Panc1 (cell line): ENCODE results near the gene GREB1. TPM values are rescaled to one million over a fixed set of nuclear protein-coding genes. Genes with fewer than 3 reads are reported as not detected.

Experiments used
- ATAC-seq: fragments of 200-7000 bp; cut with Tn5 transposase; 2 replicates; pipeline ENCODE4 v1.9.1; 2020; ENCODE audit warnings: mild to moderate bottlenecking, moderate library complexity
- BruUV-seq: library from RNA; stranded (reverse); fragments of 400-500 nt; replicated peaks from 2 replicates; lab custom pipeline; 2021; lab: Mats Ljungman, UMichigan
- CTCF ChIA-PET: fragments of 300-600 bp; sonication (Branson Sonifier 250); formaldehyde crosslinking; loops from one replicate; lab custom pipeline; 2022; ENCODE audit warnings: antibody characterized with exemption; lab: Charles Lee
- POLR2A ChIA-PET: fragments of 300-600 bp; sonication (Branson Sonifier 250); formaldehyde crosslinking; loops from one replicate; lab custom pipeline; 2022; ENCODE audit warnings: antibody characterized with exemption; lab: Charles Lee
- DNase-seq: peaks from one replicate; pipeline ENCODE4 v3.0.0-alpha.2; 2010; ENCODE audit warnings: low read depth, low spot score
- H3K27ac ChIP-seq: 2 replicates; pipeline ENCODE4 v1.5.1; 2011; ENCODE audit warnings: mild to moderate bottlenecking, low read length, inconsistent platforms
- H3K27me3 ChIP-seq: fragments of 200-500 bp; sonication (Bioruptor generic); 2 replicates; pipeline ENCODE4 v1.6.0; 2014; ENCODE audit warnings: low read length, inconsistent platforms; ENCODE audit not compliant: control insufficient read depth, insufficient read depth
- H3K36me3 ChIP-seq: fragments of 200-500 bp; sonication (Bioruptor generic); 2 replicates; pipeline ENCODE4 v1.5.1; 2014; ENCODE audit warnings: inconsistent platforms, mild to moderate bottlenecking, low read length, moderate library complexity; ENCODE audit not compliant: control insufficient read depth, insufficient read depth
- H3K4me1 ChIP-seq: 2 replicates; pipeline ENCODE4 v1.5.1; 2011; ENCODE audit warnings: inconsistent platforms, mild to moderate bottlenecking, low read length, moderate library complexity; ENCODE audit not compliant: control insufficient read depth, insufficient read depth
- H3K4me3 ChIP-seq, 2 experiments: 2 replicates each; pipeline ENCODE4 v1.5.1; 2011 to 2012; ENCODE audit warnings: low read depth in 2 of 2, low read length in 2 of 2, mild to moderate bottlenecking in 2 of 2, inconsistent platforms in 1 of 2, moderate library complexity in 1 of 2
- H3K9me3 ChIP-seq: fragments of 200-500 bp; sonication (Bioruptor generic); 2 replicates; pipeline ENCODE4 v1.5.1; 2014; ENCODE audit warnings: low read depth, mild to moderate bottlenecking, inconsistent platforms, low read length, moderate library complexity; ENCODE audit not compliant: control insufficient read depth, insufficient read depth
- POLR2AphosphoS5 ChIP-seq: IDR thresholded peaks from 2 replicates; pipeline ENCODE4 v1.6.1; 2012; ENCODE audit warnings: mild to moderate bottlenecking, low read depth, low read length, moderate library complexity
- REST ChIP-seq, 2 experiments: IDR thresholded peaks; 2 replicates each; pipeline ENCODE4 v1.6.1; 2011 to 2012; ENCODE audit warnings: low read depth in 2 of 2, control low read depth in 1 of 2, low read length in 1 of 2, mild to moderate bottlenecking in 1 of 2, moderate library complexity in 1 of 2; ENCODE audit not compliant: insufficient read depth in 1 of 2
- SIN3A ChIP-seq: IDR thresholded peaks from 2 replicates; pipeline ENCODE4 v1.6.1; 2012; ENCODE audit warnings: low read depth, mild to moderate bottlenecking, low read length, moderate library complexity, borderline replicate concordance; ENCODE audit not compliant: insufficient read depth
- TCF7L2 ChIP-seq: IDR thresholded peaks from 2 replicates; pipeline ENCODE4 v1.6.1; 2011; ENCODE audit warnings: mild to moderate bottlenecking, low read depth, low read length, inconsistent platforms
- in situ Hi-C: cut with HindIII; loops from 2 replicates; pipeline ENCODE4 v1.10.0; 2016; ENCODE audit warnings: low sequenced_read_pairs, low pct_unique_long_range_greater_than_20kb
- intact Hi-C: fragments of 100-400 bp; cut with micrococcal nuclease; formaldehyde crosslinking; loops from one replicate; pipeline ENCODE4 v1.10.0; 2022; ENCODE audit not compliant: unreplicated experiment
- total RNA-seq: library from RNA; stranded (reverse); gene quantifications from one replicate; pipeline ENCODE4 v1.2.1, GENCODE V29; 2021; ENCODE audit not compliant: unreplicated experiment
- TF ChIP-seq, protein P1 (sequence below): fragments of 450-650 bp; IDR thresholded peaks from 2 replicates; pipeline ENCODE4 v1.5.1; 2017; ENCODE audit warnings: mild to moderate bottlenecking

GREB1 gene
- total RNA-seq, 1 experiment from 2014 or later, result 0.90 TPM

DNA sequence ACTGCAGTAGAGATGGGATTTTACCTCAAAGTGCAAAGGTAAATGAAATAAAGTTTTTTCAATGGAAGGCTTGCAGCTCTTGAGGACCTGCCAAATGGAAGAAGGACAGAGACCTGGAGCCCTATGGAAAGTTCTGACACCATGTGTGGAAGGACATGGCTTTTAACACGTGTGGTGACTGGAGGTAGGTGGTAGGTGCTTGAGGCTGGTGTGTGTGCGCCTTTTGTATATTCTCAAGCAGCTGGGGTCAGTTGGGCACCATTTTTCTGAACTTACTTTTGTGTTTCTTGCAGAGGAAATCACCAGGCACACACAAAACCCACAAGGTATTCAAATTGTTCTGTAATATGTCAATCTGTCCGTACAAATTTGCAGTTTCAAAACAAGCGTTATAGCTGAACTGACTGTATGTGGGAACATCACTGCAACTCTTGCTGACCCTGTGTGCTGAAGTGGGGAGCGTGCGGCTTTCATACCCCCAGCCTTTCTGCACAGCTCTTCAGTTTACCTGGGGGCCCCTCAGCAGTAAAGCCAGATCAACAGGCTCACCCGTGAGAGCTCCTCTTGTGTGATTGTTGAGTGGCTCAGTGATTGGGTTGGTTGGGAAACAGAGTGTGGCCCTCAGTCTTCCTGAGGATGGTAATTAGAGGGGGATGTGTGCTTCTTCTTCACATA, 363 bp downstream of the GREB1 start:
- no peak for DNase-seq
- no TSS peak for BruUV-seq
- no peak overlapping the region for H3K4me3 ChIP-seq
- ATAC-seq, result no peak
- in situ Hi-C loops, result no loop called here
- ChIA-PET POLR2A (no interaction called here), CTCF (interaction anchor here (0.5 kb wide), 1 partner anchor 65 kb away, joined by 4 read pairs; no protein-coding TSS in a partner anchor)
- intact Hi-C loops, result no loop called here
- H3K36me3 ChIP-seq, result no peaks in the 10 kb centered on the region
- peaks cover 38% of the 10 kb centered on the region for H3K27me3 ChIP-seq
- no peaks in the 10 kb centered on the region for H3K4me1 ChIP-seq
- TF ChIP-seq, protein P1, sequence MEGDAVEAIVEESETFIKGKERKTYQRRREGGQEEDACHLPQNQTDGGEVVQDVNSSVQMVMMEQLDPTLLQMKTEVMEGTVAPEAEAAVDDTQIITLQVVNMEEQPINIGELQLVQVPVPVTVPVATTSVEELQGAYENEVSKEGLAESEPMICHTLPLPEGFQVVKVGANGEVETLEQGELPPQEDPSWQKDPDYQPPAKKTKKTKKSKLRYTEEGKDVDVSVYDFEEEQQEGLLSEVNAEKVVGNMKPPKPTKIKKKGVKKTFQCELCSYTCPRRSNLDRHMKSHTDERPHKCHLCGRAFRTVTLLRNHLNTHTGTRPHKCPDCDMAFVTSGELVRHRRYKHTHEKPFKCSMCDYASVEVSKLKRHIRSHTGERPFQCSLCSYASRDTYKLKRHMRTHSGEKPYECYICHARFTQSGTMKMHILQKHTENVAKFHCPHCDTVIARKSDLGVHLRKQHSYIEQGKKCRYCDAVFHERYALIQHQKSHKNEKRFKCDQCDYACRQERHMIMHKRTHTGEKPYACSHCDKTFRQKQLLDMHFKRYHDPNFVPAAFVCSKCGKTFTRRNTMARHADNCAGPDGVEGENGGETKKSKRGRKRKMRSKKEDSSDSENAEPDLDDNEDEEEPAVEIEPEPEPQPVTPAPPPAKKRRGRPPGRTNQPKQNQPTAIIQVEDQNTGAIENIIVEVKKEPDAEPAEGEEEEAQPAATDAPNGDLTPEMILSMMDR, result no peak
- TF ChIP-seq REST (IDR thresholded peaks at IDR 0.05; ENCODE audit: insufficient read depth in 1 of 2, low read depth in 2 of 2, low read length in 1 of 2) (no peak), SIN3A (no peak), TCF7L2 (no peak), POLR2AphosphoS5 (no peak)
- H3K27ac ChIP-seq, result no peak overlapping the region
- H3K9me3 ChIP-seq, result no peaks in the 10 kb centered on the region

DNA sequence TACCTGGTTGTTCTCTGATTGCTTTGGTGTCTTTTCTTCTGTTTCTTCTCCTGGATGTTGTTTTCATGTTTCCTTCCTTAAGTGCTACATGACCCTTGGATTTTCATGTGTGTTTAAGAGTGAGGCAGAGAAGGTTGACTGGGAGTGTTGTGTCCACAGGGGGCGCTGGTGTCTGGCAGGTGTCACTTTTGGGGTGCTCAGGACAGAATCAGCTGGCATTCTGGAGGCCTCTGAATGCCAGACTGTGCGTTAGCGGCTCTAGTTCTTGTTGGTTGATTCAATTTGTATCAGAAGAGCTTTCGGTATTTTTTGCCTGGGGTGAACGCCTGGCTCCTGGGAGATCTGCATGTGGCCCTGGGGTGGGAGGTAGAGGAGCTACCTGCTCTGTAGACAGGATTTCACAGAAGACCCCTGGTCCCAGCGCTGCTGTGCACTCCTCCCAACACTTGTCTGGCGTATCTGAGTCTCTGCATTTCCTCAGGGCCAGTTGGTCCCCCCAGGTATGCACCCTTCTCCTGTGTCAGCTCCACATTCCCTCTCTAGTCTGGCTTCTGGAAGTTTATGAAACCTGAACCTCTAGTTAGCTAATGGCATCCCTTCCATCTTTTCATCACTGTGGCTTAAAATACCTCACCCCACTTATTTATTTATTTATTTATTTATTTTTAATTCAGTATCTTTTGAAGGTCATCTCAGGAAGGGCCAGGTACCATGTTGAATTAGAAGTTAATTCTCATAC, 1.1 kb downstream of the GREB1 start:
- Histone ChIP-seq H3K27me3 (peaks cover 36% of the 10 kb centered on the region), H3K4me3 (no peak overlapping the region), H3K36me3 (no peaks in the 10 kb centered on the region), H3K9me3 (no peaks in the 10 kb centered on the region), H3K27ac (no peak overlapping the region), H3K4me1 (no peaks in the 10 kb centered on the region)
- BruUV-seq, result no TSS peak
- DNase-seq (no peak), ATAC-seq (no peak)
- in situ Hi-C loops, result no loop called here
- TF ChIP-seq REST (IDR thresholded peaks at IDR 0.05; ENCODE audit: insufficient read depth in 1 of 2, low read depth in 2 of 2, low read length in 1 of 2), result no peak
- TF ChIP-seq, protein P1, result no peak
- TF ChIP-seq POLR2AphosphoS5, result no peak
- no peak for TF ChIP-seq TCF7L2
- no peak for TF ChIP-seq SIN3A
- intact Hi-C loops, result no loop called here
- CTCF ChIA-PET, result interaction anchor here (0.5 kb wide), 1 partner anchor 65 kb away, joined by 4 read pairs; no protein-coding TSS in a partner anchor
- POLR2A ChIA-PET, result no interaction called here
